Measurements from ENCODE around the gene SPAG8.

DNA sequence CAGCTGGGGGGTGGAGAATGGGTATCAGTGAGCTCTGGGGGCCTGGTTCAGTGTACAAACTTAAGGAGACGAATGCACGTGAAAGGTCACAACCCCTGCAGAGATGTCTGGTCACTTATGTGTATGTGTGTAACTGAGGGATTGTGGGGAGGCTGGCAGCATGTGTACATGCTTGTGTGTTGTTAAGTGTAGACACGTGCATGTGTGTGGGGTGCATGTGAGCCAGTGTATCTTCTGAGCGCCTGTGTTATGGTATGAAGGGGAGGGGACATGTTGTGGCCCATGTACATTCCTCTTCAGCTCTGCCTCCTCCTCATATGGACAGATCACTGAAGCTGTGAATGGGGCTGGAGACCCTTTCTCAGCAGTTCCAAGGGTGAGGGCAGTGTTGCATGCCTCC lies 19.0 kb upstream of the SPAG8 start:
- no peak for TF ChIP-seq POLR2A (IDR thresholded peaks at IDR 0.05)
- TF ChIP-seq CTCF (IDR thresholded peaks at IDR 0.05) = no peak

Measured in breast epithelium (tissue), 3 donors.